ENCODE measurements around the gene ANXA8L1.
"Not testable (repeated sequence)": the region's sequence is repeated elsewhere in the genome, so short reads cannot be mapped to it uniquely, and the experiment has no call there.

The ANXA8L1 gene

GRCh38 chr10:46375406-46375805 is at the start of gene ANXA8L1:
ANXA8L1 (plus strand) TSS chr10:46375776; CDS start chr10:46375852, 76 bp downstream.
- not testable (repeated sequence) for DNase-seq

GRCh38 chr10:46326066-46326465 is 49.5 kb upstream of the ANXA8L1 start:
- no peak for DNase-seq

- no peak for DNase-seq
These were observed 48.6 kb upstream of the ANXA8L1 start for GRCh38 chr10:46326971-46327370.

GRCh38 chr10:46327685-46328084 is 47.9 kb upstream of the ANXA8L1 start:
- no peak for DNase-seq

- DNase-seq: no peak
These were observed 46.5 kb upstream of the ANXA8L1 start for GRCh38 chr10:46328853-46329689.

- DNase-seq: no peak
These were observed 45.9 kb upstream of the ANXA8L1 start for GRCh38 chr10:46329690-46330016.

GRCh38 chr10:46330894-46331293 is 44.7 kb upstream of the ANXA8L1 start:
- DNase-seq: no peak

GRCh38 chr10:46365484-46365883 is 10.1 kb upstream of the ANXA8L1 start:
- peak; percentile 17 for DNase-seq

DNA sequence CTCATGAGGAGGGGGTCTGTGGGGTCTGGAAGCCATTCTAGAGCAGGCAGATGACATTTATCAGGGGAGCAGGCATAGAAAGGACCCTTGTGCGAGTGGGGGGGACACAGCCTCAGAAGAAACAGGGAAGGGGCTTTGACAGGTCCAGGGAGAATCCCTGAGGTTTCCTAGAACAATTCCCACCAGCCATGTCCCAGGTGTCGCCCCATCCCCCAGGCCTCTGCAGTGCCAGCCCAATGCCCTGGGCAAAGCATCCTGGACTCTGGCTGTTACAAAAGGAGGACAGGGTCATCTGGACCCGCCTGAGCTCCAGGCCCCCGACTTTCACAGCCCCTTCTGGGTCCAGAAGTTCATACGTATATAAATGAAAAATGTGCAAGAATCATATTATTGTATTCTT is 8.4 kb upstream of the ANXA8L1 start:
- not testable (repeated sequence) for DNase-seq

DNA sequence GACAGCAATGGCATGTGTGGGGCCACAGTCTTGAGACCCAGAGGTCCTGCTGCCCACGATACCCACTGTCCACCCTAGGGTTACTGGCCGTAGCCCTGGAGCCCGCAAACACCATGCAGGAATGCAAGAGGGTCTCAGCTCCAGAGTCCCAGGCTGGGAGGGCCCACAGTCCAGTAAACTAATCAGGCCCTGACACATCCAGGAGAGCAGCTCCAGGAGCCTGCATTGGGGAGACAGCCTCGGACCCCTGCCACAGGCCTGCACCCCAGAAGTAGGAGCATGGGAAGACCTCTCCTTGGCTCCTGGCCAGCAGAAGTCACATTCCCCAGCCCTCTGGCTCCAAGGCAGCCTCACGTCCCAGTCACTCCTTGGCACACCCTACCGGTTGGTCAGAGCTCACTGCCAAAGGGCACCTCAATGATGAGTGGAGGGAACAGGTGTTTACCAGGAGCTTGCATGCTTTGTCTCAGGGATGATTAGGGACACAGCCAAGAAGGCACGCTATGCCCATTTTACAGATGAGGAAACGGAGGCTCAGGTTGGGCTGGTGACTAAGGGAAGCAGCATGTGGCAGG is 7.8 kb upstream of the ANXA8L1 start:
- DNase-seq: not testable (repeated sequence)

DNA sequence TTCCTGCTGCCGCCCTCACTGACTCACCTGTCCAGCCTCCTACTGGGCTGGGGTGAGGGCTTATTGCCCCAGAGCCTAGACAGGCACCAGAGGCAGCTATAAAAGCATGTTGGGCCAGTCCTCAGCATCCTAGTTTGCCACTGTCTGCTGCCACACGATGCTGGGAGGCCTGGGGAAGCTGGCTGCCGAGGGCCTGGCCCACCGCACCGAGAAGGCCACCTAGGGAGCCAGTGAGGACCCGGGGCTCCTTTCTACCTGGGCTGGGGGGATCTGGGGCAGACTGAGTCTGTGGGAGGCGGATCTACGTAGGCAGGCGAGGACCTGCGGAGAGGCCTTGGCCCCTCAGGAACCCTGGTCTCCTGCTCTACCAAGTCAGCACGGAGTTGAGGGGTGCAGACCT is 6.6 kb upstream of the ANXA8L1 start:
- not testable (repeated sequence) for DNase-seq

DNA sequence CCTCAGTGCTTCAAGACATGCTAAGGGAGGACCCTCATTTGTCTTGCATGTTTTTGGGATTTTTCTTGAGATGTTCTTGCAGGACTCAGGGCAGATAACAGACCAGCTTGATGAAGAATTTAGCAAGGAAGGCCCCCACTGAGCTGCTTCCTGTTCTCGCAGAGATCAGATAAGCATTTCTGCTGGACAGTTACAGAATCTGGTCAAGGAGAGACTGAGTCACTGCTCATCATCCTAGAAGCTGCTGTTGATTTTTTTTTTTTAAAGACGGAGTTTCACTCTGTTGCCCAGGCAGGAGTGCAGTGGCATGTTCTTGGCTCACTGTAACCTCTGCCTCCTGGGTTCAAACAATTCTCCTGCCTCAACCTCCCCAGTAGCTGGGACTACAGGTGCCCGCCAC is 1.2 kb upstream of the ANXA8L1 start:
- DNase-seq: not testable (repeated sequence)

DNA sequence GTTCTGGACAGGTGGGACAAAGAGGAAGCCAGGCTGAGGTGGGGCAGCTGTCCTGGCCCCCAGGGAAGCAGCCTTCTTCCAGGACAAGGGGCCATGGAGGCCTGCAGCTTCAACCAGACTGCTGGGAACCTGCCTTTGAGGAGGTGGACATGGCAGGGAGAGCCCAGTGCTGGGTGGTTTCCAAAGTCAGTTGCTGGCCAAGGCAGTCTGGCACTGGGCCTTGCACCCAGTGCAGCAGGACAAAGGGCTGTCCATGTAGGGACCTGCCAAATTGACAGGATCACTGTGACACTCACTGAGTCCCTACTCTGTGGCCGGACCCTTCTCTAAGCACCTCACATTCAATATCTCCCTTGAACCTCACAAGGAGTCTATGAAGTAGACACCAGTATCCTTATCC is 1.4 kb downstream of the ANXA8L1 start:
- not testable (repeated sequence) for DNase-seq

GRCh38 chr10:46377651-46378050 is 2.1 kb downstream of the ANXA8L1 start:
- not testable (repeated sequence) for DNase-seq

DNA sequence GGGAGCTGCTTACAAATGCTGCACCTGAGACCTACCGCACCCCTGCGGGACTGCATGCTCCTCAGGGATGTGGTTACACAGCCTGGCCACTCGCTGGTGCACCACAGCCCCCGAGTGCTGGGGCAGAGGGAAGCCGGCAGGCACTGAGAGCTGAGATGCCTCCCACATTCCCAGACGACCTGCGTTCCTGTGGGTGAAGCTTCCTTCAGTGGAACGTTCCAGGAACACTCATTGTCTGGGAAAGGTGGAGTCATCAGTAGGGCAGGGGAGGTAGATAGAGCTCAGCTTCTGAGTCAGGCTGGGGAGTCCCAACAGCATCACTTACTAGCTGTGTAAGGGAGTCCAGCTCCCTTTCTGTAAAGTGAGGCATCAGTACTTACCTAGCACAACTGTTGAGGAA is 2.5 kb downstream of the ANXA8L1 start:
- DNase-seq: not testable (repeated sequence)

GRCh38 chr10:46379233-46379848 is 3.8 kb downstream of the ANXA8L1 start:
- not testable (repeated sequence) for DNase-seq

DNA sequence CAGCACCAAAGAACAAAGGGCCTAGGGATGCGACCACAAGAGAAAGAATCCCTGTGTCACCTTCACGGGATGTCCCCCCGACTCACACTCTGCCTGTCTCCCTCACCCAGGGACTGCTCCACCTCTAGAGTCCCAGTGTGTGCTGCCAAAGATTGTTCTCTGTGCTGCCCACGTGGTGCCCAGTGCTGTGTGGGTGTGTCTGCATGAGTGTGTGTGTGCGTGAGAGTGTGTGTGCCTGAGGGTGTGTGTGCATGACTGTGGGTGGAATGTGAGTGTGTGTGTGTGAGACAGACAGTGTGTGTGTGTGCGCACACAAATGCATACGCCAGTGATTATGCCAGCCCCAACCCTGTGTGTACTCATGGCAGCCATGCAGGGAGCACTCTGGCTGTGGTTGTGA is 10.3 kb downstream of the ANXA8L1 start:
- not testable (repeated sequence) for DNase-seq

GRCh38 chr10:46386694-46387093 is 11.1 kb downstream of the ANXA8L1 start:
- not testable (repeated sequence) for DNase-seq

DNA sequence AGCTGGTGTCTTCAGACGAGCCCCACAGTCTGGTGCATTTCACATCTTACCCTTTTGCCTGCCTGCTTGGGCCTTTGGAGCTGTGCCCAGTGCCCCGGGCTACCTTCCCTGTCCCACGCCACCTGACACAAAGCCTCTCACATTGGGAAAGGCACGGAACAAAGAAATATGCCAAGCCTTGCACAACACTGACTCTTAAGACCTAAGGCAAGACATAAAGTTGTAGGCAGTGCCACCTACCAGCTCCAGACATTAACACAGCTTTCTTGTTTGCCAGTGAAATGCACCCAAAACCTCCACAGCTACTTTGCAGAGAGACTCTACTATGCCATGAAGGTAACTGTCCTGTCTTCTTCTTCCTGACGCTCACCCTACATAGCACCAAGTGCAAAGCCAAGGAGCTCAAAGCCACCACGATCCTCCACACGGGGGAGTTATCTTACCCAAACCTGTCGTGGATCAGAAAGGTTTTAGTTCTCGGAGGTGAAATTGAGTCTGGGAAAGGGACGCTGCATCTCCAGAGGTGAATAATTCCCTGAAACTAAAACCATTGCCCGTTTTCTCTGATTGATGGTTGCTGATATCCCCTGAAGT is 11.8 kb downstream of the ANXA8L1 start:
- not testable (repeated sequence) for DNase-seq

DNA sequence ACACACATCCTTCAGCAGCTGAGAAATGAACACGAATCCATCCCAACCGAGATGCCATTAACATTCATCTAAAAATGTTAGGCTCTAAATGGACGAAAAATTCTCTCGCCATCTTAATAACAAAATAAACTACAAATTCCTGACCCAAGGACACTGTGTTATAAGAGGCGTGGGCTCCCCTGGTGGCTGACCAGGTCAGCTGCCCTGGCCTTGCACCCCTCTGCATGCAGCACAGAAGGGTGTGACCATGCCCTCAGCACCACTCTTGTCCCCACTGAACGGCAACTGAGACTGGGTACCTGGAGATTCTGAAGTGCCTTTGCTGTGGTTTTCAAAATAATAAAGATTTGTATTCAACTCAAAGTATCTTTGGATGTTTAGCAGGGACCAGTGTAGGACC is 15.8 kb downstream of the ANXA8L1 start:
- DNase-seq: not testable (repeated sequence)

DNA sequence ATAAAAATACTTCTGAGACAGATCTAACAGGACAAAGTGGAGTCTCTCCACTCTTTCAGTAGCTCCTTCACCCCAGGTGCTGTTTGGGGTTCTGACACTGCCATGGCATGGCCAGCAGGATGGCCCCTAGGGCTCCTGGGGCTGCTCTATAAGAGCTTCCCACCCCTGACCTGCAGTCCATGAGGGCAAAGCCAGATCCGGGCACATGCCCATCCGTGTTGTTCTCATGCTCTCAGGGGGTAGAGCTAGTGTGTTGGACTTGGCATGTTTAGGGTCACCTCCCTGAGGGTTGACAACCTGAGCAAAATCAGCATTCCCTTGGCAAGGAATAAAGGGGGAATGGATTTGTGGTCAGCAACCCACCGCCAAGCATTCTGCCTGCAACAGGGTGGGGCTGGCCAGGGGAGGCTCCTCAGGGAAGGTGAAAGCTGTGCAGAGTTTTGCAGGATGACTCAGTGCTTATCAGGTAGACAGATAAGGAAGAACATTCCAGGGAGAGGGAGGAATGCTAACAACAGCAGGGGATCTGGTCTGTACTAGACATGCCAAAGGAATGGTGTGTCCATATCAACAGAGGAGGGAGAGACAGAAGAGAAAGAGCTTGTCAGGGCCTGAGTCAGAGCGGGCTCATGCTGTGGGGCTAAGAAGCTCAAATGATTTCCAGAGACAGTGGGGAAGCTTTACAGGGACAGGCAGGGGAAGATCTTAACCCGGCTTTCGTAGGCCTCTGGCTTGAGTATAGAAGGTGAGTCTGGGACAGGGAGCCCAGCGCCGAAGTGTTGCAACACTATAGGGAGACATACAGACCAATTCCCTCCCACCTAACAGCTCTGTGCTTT is 21.1 kb downstream of the ANXA8L1 start:
- peak; percentile 83 for DNase-seq

DNA sequence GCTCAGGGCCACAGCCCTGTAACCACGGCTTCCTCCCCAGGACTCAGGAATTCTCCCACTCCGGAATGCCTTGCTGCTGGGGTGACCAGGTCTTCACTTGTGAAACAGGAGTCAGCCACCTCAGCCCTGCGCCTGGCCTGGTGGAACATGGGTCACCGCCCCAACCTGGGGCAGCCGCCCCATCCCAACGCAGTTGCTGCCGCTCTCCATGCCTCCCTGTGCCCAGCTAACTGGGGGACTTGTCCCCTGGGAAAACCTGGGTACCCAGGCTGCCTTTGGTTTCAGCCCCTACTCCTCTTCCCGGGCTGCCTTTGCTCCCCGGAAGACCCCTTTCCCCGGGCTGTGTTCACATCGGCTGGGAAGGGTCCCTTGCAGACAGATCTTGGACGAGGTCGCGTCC is 22.2 kb downstream of the ANXA8L1 start:
- DNase-seq: not testable (repeated sequence)
